MM.1S (cell line): Measurements from ENCODE around the gene CERS5.

Experiments
- DNase-seq: peaks from one replicate; pipeline ENCODE4 v3.0.0-alpha.2; 2015
- H2AFZ ChIP-seq: fragments of 300-600 bp; sonication (generic); 2 replicates; pipeline ENCODE4 v1.6.0; 2016; ENCODE audit warnings: antibody characterized with exemption, low read length
- H3F3A ChIP-seq: fragments of 300-600 bp; sonication (generic); 2 replicates; pipeline ENCODE4 v1.6.1; 2016; ENCODE audit warnings: mild to moderate bottlenecking, antibody characterized with exemption, low read length, moderate library complexity, mixed read lengths; ENCODE audit not compliant: insufficient read depth
- H3K27ac ChIP-seq: fragments of 300-600 bp; sonication (generic); 2 replicates; pipeline ENCODE4 v1.5.1; 2016; ENCODE audit warnings: mild to moderate bottlenecking, low read length
- H3K27me3 ChIP-seq: fragments of 300-600 bp; sonication (generic); replicated peaks from 2 replicates; pipeline ENCODE4 v1.6.0; 2016; ENCODE audit warnings: low read length; ENCODE audit not compliant: insufficient read depth
- H3K36me3 ChIP-seq: fragments of 300-600 bp; sonication (generic); replicated peaks from 2 replicates; pipeline ENCODE4 v1.6.1; 2016; ENCODE audit warnings: mild to moderate bottlenecking, low read length, mixed read lengths; ENCODE audit not compliant: insufficient read depth
- H3K4me1 ChIP-seq: fragments of 300-600 bp; sonication (generic); 2 replicates; pipeline ENCODE4 v1.6.1; 2016; ENCODE audit warnings: low read length, mixed read lengths
- H3K4me2 ChIP-seq: fragments of 300-600 bp; sonication (generic); 2 replicates; pipeline ENCODE4 v1.6.0; 2016; ENCODE audit warnings: low read depth, low read length
- H3K4me3 ChIP-seq: fragments of 300-600 bp; sonication (generic); 2 replicates; pipeline ENCODE4 v1.5.1; 2016; ENCODE audit warnings: low read length, mixed read lengths
- H3K79me2 ChIP-seq: fragments of 300-600 bp; sonication (generic); 2 replicates; pipeline ENCODE4 v1.6.1; 2016; ENCODE audit warnings: mixed run types, low read length, mixed read lengths
- H3K9ac ChIP-seq: fragments of 300-600 bp; sonication (generic); 2 replicates; pipeline ENCODE4 v1.6.1; 2016; ENCODE audit warnings: low read length, mixed read lengths
- H3K9me2 ChIP-seq: fragments of 300-600 bp; sonication (generic); replicated peaks from 2 replicates; pipeline ENCODE4 v1.6.1; 2016; ENCODE audit warnings: mild to moderate bottlenecking, low read length, mixed read lengths; ENCODE audit not compliant: insufficient read depth
- H3K9me3 ChIP-seq: fragments of 300-600 bp; sonication (generic); replicated peaks from 2 replicates; pipeline ENCODE4 v1.6.1; 2016; ENCODE audit warnings: mild to moderate bottlenecking, low read length, mixed read lengths; ENCODE audit not compliant: insufficient read depth
- H4K20me1 ChIP-seq: fragments of 300-600 bp; sonication (generic); 2 replicates; pipeline ENCODE4 v1.6.1; 2016; ENCODE audit warnings: mild to moderate bottlenecking, low read length, moderate library complexity, mixed read lengths; ENCODE audit not compliant: insufficient read depth
- CTCF ChIP-seq: fragments of 300-600 bp; sonication (generic); IDR thresholded peaks from 2 replicates; pipeline ENCODE4 v1.5.1; 2016; ENCODE audit warnings: antibody characterized with exemption, low read length, mixed read lengths
- EZH2 ChIP-seq: fragments of 300-600 bp; sonication (generic); optimal IDR thresholded peaks from 2 replicates; pipeline ENCODE3; 2017; ENCODE audit warnings: low read depth, mild to moderate bottlenecking, antibody characterized with exemption, low read length, mixed read lengths
- EZH2phosphoT487 ChIP-seq: fragments of 300-600 bp; sonication (generic); IDR thresholded peaks from 2 replicates; pipeline ENCODE4 v1.6.1; 2018; ENCODE audit warnings: antibody characterized with exemption, low read length

Gene CERS5

DNA sequence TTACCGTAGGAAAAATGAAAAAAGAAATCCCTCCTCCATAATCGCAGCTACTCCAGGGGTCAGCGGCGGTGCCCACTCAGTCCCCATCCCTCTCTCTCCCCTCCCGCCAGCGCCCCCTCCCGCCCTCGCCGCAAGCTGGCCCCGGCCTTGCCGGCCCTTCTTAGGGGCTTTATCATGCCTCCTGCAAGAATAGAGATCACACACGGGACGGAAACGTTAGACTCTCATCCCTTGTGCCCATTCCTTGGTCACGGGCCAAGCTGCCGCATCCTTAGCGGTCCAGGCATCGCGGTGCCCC is 55.8 kb downstream of the CERS5 start:
- peak overlapping the region; percentile 98 for H3K27ac ChIP-seq
- H3K4me3 ChIP-seq, result peak overlapping the region; percentile 58

GRCh38 chr12:50110762-50111351 is 56.3 kb downstream of the CERS5 start:
- H3K79me2 ChIP-seq, result peaks cover 37% of the 10 kb centered on the region
- no peaks in the 10 kb centered on the region for H3K36me3 ChIP-seq
- peak overlapping the region; percentile 58 for H3K4me3 ChIP-seq
- H3F3A ChIP-seq, result peaks cover 34% of the 10 kb centered on the region
- no peaks in the 10 kb centered on the region for H3K27me3 ChIP-seq
- H3K9ac ChIP-seq, result peak overlapping the region; percentile 74
- no peaks in the 10 kb centered on the region for H4K20me1 ChIP-seq
- DNase-seq, result peak; percentile 92
- no peak for TF ChIP-seq EZH2phosphoT487
- no peak for TF ChIP-seq CTCF
- TF ChIP-seq EZH2, result no peak
- peak overlapping the region; percentile 98 for H3K4me2 ChIP-seq
- peak overlapping the region; percentile 64 for H2AFZ ChIP-seq
- no peaks in the 10 kb centered on the region for H3K9me2 ChIP-seq
- H3K9me3 ChIP-seq, result no peaks in the 10 kb centered on the region
- H3K27ac ChIP-seq, result peak overlapping the region; percentile 98
- peaks cover 32% of the 10 kb centered on the region for H3K4me1 ChIP-seq

More for the DNA sequence above, 55.8 kb downstream of the CERS5 start:
- Histone ChIP-seq H3K9me2 (no peaks in the 10 kb centered on the region), H3K79me2 (peaks cover 42% of the 10 kb centered on the region), H3F3A (peaks cover 34% of the 10 kb centered on the region), H2AFZ (peak overlapping the region; percentile 64), H3K36me3 (no peaks in the 10 kb centered on the region), H3K9me3 (no peaks in the 10 kb centered on the region), H4K20me1 (no peaks in the 10 kb centered on the region), H3K4me1 (peaks cover 32% of the 10 kb centered on the region), H3K27me3 (no peaks in the 10 kb centered on the region), H3K4me2 (peak overlapping the region; percentile 98), H3K9ac (peak overlapping the region; percentile 74)
- no peak for DNase-seq
- TF ChIP-seq CTCF (no peak), EZH2phosphoT487 (no peak)

GRCh38 chr12:50110127-50110761 is 56.9 kb downstream of the CERS5 start:
- Histone ChIP-seq H3K36me3 (no peaks in the 10 kb centered on the region), H3K27me3 (no peaks in the 10 kb centered on the region), H3K4me2 (peak overlapping the region; percentile 98), H3K9ac (peak overlapping the region; percentile 74), H3K4me3 (peak overlapping the region; percentile 58), H3F3A (peaks cover 34% of the 10 kb centered on the region), H3K4me1 (peaks cover 32% of the 10 kb centered on the region), H3K79me2 (peaks cover 31% of the 10 kb centered on the region), H3K9me2 (no peaks in the 10 kb centered on the region), H2AFZ (peak overlapping the region; percentile 63), H4K20me1 (no peaks in the 10 kb centered on the region), H3K9me3 (no peaks in the 10 kb centered on the region), H3K27ac (peak overlapping the region; percentile 98)
- TF ChIP-seq EZH2phosphoT487 (no peak), EZH2 (no peak), CTCF (no peak)
- DNase-seq, result peak; percentile 85
